GM13976 (cell line): ENCODE results near the gene REEP3.

ENCODE experiments used
- DNase-seq: peaks from one replicate; pipeline ENCODE4 v3.0.0; 2012; ENCODE audit warnings: low spot score
- in situ Hi-C: fragments of 300-500 bp; cut with MboI; formaldehyde crosslinking; loops from one replicate; pipeline ENCODE4 v1.12.0; 2022; ENCODE audit warnings: low sequenced_read_pairs, mixed read lengths, inconsistent platforms; ENCODE audit not compliant: unreplicated experiment
- TF ChIP-seq, protein P1 (sequence below): IDR thresholded peaks from 2 replicates; pipeline ENCODE4 v1.5.1; 2012; ENCODE audit warnings: borderline replicate concordance, mild to moderate bottlenecking; ENCODE audit not compliant: insufficient read depth; ENCODE audit errors: extremely low read depth, missing control alignments, control extremely low read depth

REEP3 gene

GRCh38 chr10:63553031-63553430 lies 31.8 kb downstream of the REEP3 start:
- in situ Hi-C loops: no loop called here
- no peak for DNase-seq
- TF ChIP-seq, protein P1, sequence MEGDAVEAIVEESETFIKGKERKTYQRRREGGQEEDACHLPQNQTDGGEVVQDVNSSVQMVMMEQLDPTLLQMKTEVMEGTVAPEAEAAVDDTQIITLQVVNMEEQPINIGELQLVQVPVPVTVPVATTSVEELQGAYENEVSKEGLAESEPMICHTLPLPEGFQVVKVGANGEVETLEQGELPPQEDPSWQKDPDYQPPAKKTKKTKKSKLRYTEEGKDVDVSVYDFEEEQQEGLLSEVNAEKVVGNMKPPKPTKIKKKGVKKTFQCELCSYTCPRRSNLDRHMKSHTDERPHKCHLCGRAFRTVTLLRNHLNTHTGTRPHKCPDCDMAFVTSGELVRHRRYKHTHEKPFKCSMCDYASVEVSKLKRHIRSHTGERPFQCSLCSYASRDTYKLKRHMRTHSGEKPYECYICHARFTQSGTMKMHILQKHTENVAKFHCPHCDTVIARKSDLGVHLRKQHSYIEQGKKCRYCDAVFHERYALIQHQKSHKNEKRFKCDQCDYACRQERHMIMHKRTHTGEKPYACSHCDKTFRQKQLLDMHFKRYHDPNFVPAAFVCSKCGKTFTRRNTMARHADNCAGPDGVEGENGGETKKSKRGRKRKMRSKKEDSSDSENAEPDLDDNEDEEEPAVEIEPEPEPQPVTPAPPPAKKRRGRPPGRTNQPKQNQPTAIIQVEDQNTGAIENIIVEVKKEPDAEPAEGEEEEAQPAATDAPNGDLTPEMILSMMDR: no peak

GRCh38 chr10:63553473-63553872 lies 32.3 kb downstream of the REEP3 start:
- in situ Hi-C loops: no loop called here
- TF ChIP-seq, protein P1: no peak
- DNase-seq: no peak

GRCh38 chr10:63554657-63555056 lies 33.5 kb downstream of the REEP3 start:
- in situ Hi-C loops: no loop called here
- TF ChIP-seq, protein P1: no peak
- DNase-seq: peak; percentile 67

GRCh38 chr10:63555330-63555729 lies 34.1 kb downstream of the REEP3 start:
- TF ChIP-seq, protein P1: no peak
- DNase-seq: no peak
- in situ Hi-C loops: no loop called here

GRCh38 chr10:63558132-63558784 lies 37.1 kb downstream of the REEP3 start:
- TF ChIP-seq, protein P1: no peak
- in situ Hi-C loops: no loop called here
- no peak for DNase-seq

DNA sequence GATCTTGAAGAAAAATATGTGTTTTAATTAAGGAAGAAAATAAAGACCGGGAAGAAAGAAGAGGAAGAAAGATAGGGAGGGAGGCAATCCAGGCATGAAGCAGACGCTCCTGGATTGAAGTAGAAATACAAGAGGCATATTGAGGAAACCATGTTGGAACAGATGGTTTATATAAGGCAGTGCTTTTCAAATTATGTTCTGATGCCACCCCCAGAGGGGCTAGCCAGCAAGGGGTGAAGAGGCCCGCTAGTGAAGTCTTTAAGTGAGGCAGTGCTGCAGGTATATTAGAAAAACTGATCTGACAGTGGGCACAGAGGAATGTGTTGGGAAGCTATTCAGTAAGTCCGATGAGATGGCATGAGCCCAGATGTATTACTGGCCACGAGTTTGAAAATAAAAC lies 40.1 kb downstream of the REEP3 start:
- no peak for DNase-seq
- TF ChIP-seq, protein P1: no peak
- in situ Hi-C loops: no loop called here
